Adipocyte (in vitro differentiated cells): ENCODE measurements around the gene INTS1.

Experiments used
- DNase-seq: peaks from one replicate; pipeline ENCODE4 v3.0.0-alpha.2; 2015; ENCODE audit warnings: low read depth
- H3K27me3 ChIP-seq: replicated peaks from 2 replicates; pipeline ENCODE4 v1.7.0; 2013; ENCODE audit warnings: mild to moderate bottlenecking, low read length, moderate library complexity; ENCODE audit not compliant: control insufficient read depth, insufficient read depth
- H3K36me3 ChIP-seq: 2 replicates; pipeline ENCODE4 v1.7.0; 2013; ENCODE audit warnings: low read length, mild to moderate bottlenecking, moderate library complexity; ENCODE audit not compliant: control insufficient read depth, insufficient read depth, severe bottlenecking
- H3K4me1 ChIP-seq: 2 replicates; pipeline ENCODE4 v1.7.0; 2013; ENCODE audit warnings: mild to moderate bottlenecking, low read length, moderate library complexity; ENCODE audit not compliant: control insufficient read depth, insufficient read depth
- H3K4me3 ChIP-seq: 2 replicates; pipeline ENCODE4 v1.7.0; 2013; ENCODE audit warnings: mild to moderate bottlenecking, low read length, moderate library complexity
- H3K9ac ChIP-seq: 2 replicates; pipeline ENCODE4 v1.7.0; 2013; ENCODE audit warnings: mild to moderate bottlenecking, low read length, moderate library complexity
- H3K9me3 ChIP-seq: 2 replicates; pipeline ENCODE4 v1.7.0; 2013; ENCODE audit warnings: mild to moderate bottlenecking, low read length, moderate library complexity; ENCODE audit not compliant: control insufficient read depth

The INTS1 gene

GRCh38 chr7:1490837-1491236 is 13.4 kb downstream of the INTS1 start:
- Histone ChIP-seq H3K27me3 (no peaks in the 10 kb centered on the region), H3K4me1 (no peaks in the 10 kb centered on the region), H3K9me3 (no peaks in the 10 kb centered on the region), H3K4me3 (no peak overlapping the region), H3K9ac (no peak overlapping the region), H3K36me3 (peaks cover 68% of the 10 kb centered on the region)
- DNase-seq = no peak

- Histone ChIP-seq H3K36me3 (peaks cover 75% of the 10 kb centered on the region), H3K9ac (no peak overlapping the region), H3K27me3 (no peaks in the 10 kb centered on the region), H3K9me3 (no peaks in the 10 kb centered on the region), H3K4me1 (no peaks in the 10 kb centered on the region), H3K4me3 (no peak overlapping the region)
- no peak for DNase-seq
Observed at GRCh38 chr7:1489336-1489735, 14.9 kb downstream of the INTS1 start.

GRCh38 chr7:1488016-1488415 is 16.2 kb downstream of the INTS1 start:
- peaks cover 80% of the 10 kb centered on the region for H3K36me3 ChIP-seq
- no peaks in the 10 kb centered on the region for H3K27me3 ChIP-seq
- H3K4me1 ChIP-seq = no peaks in the 10 kb centered on the region
- no peak overlapping the region for H3K9ac ChIP-seq
- no peaks in the 10 kb centered on the region for H3K9me3 ChIP-seq
- no peak for DNase-seq
- H3K4me3 ChIP-seq = no peak overlapping the region

GRCh38 chr7:1487466-1487865 is 16.7 kb downstream of the INTS1 start:
- Histone ChIP-seq H3K4me1 (no peaks in the 10 kb centered on the region), H3K36me3 (peaks cover 85% of the 10 kb centered on the region), H3K4me3 (no peak overlapping the region), H3K27me3 (no peaks in the 10 kb centered on the region), H3K9me3 (no peaks in the 10 kb centered on the region), H3K9ac (no peak overlapping the region)
- DNase-seq = no peak

GRCh38 chr7:1486571-1486970 is 17.6 kb downstream of the INTS1 start:
- no peaks in the 10 kb centered on the region for H3K27me3 ChIP-seq
- H3K36me3 ChIP-seq = peaks cover 81% of the 10 kb centered on the region
- no peaks in the 10 kb centered on the region for H3K4me1 ChIP-seq
- H3K9ac ChIP-seq = no peak overlapping the region
- H3K4me3 ChIP-seq = no peak overlapping the region
- no peaks in the 10 kb centered on the region for H3K9me3 ChIP-seq
- DNase-seq = no peak

- H3K4me1 ChIP-seq = no peaks in the 10 kb centered on the region
- peaks cover 70% of the 10 kb centered on the region for H3K36me3 ChIP-seq
- H3K4me3 ChIP-seq = no peak overlapping the region
- no peaks in the 10 kb centered on the region for H3K27me3 ChIP-seq
- DNase-seq = no peak
- no peaks in the 10 kb centered on the region for H3K9me3 ChIP-seq
- H3K9ac ChIP-seq = no peak overlapping the region
Observed at GRCh38 chr7:1485156-1485555, 19.0 kb downstream of the INTS1 start.

- no peak overlapping the region for H3K9ac ChIP-seq
- H3K27me3 ChIP-seq = no peaks in the 10 kb centered on the region
- peaks cover 70% of the 10 kb centered on the region for H3K36me3 ChIP-seq
- H3K4me3 ChIP-seq = no peak overlapping the region
- no peaks in the 10 kb centered on the region for H3K9me3 ChIP-seq
- no peaks in the 10 kb centered on the region for H3K4me1 ChIP-seq
- DNase-seq = no peak
Observed at GRCh38 chr7:1484569-1484968, 19.6 kb downstream of the INTS1 start.

- Histone ChIP-seq H3K9ac (no peak overlapping the region), H3K27me3 (no peaks in the 10 kb centered on the region), H3K4me1 (no peaks in the 10 kb centered on the region), H3K4me3 (no peak overlapping the region), H3K9me3 (no peaks in the 10 kb centered on the region), H3K36me3 (peaks cover 68% of the 10 kb centered on the region)
- no peak for DNase-seq
Observed at GRCh38 chr7:1483536-1484505, 20.4 kb downstream of the INTS1 start.

GRCh38 chr7:1483079-1483478 is 21.1 kb downstream of the INTS1 start:
- Histone ChIP-seq H3K4me3 (no peak overlapping the region), H3K36me3 (peaks cover 62% of the 10 kb centered on the region), H3K9ac (no peak overlapping the region), H3K9me3 (no peaks in the 10 kb centered on the region), H3K4me1 (no peaks in the 10 kb centered on the region), H3K27me3 (no peaks in the 10 kb centered on the region)
- no peak for DNase-seq

GRCh38 chr7:1481300-1481699 is 22.9 kb downstream of the INTS1 start:
- Histone ChIP-seq H3K27me3 (no peaks in the 10 kb centered on the region), H3K4me3 (no peak overlapping the region), H3K9me3 (no peaks in the 10 kb centered on the region), H3K9ac (no peak overlapping the region), H3K36me3 (peaks cover 53% of the 10 kb centered on the region), H3K4me1 (no peaks in the 10 kb centered on the region)
- DNase-seq = no peak

- Histone ChIP-seq H3K36me3 (peaks cover 54% of the 10 kb centered on the region), H3K27me3 (no peaks in the 10 kb centered on the region), H3K4me3 (no peak overlapping the region), H3K9ac (no peak overlapping the region), H3K9me3 (no peaks in the 10 kb centered on the region), H3K4me1 (no peaks in the 10 kb centered on the region)
- DNase-seq = no peak
Observed at GRCh38 chr7:1480670-1481069, 23.5 kb downstream of the INTS1 start.
